GM18499 (cell line): ENCODE results near the gene ATP6V1F.

Experiments
- ATAC-seq: cut with Tn5 transposase; IDR thresholded peaks from one replicate; pipeline ENCODE4 v1.9.1; 2021; ENCODE audit warnings: moderate number of reproducible peaks; ENCODE audit not compliant: insufficient read depth, unreplicated experiment

Gene ATP6V1F

GRCh38 chr7:128867241-128867640, 4.6 kb downstream of the ATP6V1F start:
- no peak for ATAC-seq

- no peak for ATAC-seq
Observed at GRCh38 chr7:128867842-128868623, 5.4 kb downstream of the ATP6V1F start.

DNA sequence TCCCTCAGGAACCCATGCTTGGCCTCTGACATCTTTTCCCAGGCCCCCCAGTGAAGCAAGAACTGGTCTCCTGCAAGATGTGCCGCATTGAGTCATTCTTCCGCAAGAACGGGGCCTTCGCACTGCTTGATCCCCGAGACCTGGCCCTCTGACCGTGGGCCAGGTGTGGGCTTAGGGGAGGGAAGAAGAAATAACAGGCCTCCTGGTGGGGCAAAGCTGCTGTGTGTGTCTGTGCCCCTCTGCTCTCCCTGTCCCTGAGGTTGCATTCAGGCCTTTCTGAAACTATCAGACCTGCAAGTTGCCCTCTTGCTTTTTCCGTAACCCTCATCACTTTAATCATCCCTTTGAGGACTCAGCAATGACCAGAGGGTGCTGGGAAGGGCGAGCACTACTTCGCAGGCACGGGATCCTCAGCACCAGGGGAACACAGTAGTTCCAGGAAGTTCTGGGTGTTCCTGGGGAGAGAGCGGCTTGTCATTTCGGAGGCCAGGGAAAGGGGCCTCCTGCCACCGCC, 6.0 kb downstream of the ATP6V1F start:
- no peak for ATAC-seq

- ATAC-seq = no peak
Observed at GRCh38 chr7:128869138-128869943, 6.7 kb downstream of the ATP6V1F start.

- no peak for ATAC-seq
Observed at GRCh38 chr7:128869944-128870285, 7.3 kb downstream of the ATP6V1F start.

DNA sequence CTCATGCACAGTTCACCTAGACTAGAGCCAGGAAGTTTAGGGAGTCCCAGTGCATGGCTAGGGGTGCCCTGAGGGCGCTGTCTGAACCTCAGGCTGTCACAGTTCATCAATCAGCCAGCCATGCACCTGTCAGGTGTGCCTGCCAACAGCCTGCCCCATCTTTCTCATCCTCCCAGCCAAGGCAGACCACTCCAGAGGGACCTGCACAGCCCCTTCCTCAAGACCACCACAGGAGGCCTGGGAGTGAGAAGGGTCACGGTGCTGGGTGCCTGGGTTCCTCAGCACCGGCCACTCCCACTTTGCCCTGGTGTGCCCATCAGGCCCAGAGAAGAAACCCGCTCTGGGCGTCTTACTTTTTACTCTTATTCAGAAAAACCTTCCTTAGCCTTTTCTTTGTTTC, 8.4 kb downstream of the ATP6V1F start:
- no peak for ATAC-seq

- ATAC-seq = no peak
Observed at GRCh38 chr7:128872394-128872824, 9.8 kb downstream of the ATP6V1F start.

- ATAC-seq = no peak
Observed at GRCh38 chr7:128873234-128873633, 10.6 kb downstream of the ATP6V1F start.

- ATAC-seq = no peak
Observed at GRCh38 chr7:128874140-128875031, 11.7 kb downstream of the ATP6V1F start.

- no peak for ATAC-seq
Observed at GRCh38 chr7:128875523-128875948, 12.9 kb downstream of the ATP6V1F start.

DNA sequence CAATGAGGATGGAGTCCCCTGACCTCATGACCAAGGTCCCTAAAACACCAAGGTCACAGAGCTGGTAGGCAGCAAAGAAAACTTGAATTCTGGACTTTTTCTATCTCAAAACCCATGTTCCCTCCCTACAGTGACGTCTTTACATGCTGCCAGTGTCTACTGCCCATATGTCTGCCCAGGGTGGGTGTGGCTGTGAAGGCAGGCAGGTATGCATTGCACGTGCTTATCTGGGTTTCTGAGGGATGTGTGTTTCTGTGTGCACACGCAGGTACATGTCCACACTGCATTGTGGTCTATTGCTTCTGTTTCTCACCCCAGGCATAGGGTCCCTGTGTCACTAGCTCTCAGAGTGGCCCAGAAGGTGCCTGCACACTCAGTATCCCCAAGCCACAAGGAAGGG, 13.5 kb downstream of the ATP6V1F start:
- no peak for ATAC-seq

GRCh38 chr7:128876586-128876977, 13.9 kb downstream of the ATP6V1F start:
- ATAC-seq = no peak

DNA sequence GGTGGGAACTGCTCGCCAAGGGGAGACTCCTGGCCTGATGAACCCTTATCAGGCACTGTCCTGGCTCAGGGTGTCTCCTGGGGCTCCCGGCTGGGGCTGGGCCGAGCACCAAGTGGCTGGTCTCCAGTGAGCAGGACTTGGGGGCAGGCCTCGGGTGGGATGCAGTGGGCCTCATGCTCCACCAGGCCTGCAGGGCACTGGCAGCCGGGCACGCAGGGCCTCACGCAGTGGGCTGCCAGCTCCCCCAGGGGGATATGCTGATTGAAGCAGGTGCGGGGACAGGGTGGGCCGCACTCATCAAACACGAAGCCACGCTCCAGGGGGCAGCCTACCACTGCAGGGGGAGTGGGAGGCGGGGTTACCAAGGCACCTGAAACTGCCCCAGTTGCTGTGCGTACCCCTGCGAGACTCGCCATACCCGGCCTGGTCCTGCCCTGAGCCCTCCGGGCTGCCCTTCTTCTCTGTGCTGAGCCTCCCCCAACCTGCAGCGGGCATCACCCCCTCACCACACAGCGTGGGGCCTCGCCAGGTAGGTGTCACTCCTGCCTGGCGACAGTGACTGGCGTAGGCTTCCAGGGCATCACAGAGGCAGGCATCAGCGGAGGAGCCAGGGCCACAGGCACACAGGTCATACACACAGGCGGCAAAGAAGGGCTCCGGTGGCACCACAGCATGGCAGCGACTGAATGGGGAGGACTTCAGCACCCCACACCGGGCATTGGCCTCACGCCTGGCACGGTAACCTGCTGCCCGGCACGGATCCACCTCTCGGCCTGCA, 14.5 kb downstream of the ATP6V1F start:
- no peak for ATAC-seq

GRCh38 chr7:128877756-128878120, 15.1 kb downstream of the ATP6V1F start:
- ATAC-seq = no peak

DNA sequence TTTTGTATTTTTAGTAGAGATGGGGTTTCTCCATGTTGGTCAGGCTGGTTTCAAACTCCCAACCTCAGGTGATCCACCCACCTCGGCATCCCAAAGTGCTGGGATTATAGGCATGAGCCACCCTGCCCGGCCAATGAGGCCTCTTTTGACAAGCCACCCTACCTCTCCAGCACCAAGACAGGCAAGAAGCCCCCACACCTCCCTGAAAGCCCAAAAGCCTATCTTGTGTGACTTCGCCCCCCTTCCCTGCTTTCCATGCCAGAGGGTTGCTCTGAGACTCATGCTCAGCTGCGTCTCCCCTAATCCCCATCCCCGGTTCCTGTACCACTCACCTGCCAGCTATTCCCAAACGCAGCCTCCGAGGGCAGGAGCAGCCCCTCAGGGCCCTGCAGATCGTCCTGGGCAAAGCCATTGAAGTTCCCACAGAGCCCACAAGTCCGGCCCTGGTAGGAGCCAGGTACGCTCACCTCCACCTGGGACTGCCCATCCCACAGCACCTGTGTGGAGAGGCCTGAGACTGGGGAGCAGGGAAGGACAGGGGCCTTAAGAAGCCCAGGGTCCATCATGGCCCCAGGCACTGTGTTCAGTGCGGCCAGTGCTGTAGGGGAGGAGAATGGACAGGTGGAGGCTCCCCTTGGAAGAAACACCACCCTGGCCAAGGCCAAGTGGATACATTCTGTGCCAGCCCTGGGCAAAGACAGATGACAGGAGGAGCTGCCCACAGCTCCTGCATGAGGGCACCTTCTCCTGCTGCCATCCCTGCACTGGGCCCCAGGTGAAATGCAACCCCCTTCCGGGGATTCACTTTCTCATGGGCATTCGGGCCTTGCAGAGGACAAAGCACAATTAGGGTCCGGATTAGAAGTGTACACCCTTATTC, 15.8 kb downstream of the ATP6V1F start:
- no peak for ATAC-seq

GRCh38 chr7:128879461-128879938, 16.8 kb downstream of the ATP6V1F start:
- no peak for ATAC-seq

GRCh38 chr7:128879939-128880746, 17.5 kb downstream of the ATP6V1F start:
- ATAC-seq = no peak
